ENCODE results near the gene RGS3.

The RGS3 gene

DNA sequence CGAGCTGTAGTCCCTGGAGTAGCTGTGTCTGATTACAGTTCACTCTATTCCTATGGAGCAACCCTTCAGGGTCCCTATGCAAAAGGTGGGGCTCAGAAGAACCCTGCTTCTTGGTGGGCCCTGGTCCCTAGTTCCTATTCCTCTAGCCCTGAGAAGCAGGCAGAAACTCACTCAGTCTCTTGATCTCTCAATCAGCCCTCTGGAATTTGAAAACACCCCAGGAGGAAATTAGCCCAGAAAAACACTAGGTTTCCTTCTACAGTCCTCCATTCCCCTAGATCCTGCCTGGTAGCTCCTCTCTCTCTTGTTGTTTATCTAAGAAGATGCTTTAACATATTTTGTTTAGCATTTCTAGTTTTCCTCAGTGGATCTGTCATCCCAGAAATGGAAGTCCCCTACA lies 7.6 kb downstream of the RGS3 start:
- no peak overlapping the region for H3K23ac ChIP-seq (ENCODE audit: low read length in 2 of 2)
- no peak overlapping the region for H3K4ac ChIP-seq (ENCODE audit: low read depth in 1 of 2, low read length in 2 of 2)
- H3K27me3 ChIP-seq (ENCODE audit: control insufficient read depth in 1 of 2, insufficient read depth in 1 of 2, low read length in 2 of 2): no peaks in the 10 kb centered on the region
- no peak overlapping the region for H3K14ac ChIP-seq (ENCODE audit: low read length in 2 of 2)
- no peak overlapping the region for H2BK120ac ChIP-seq (ENCODE audit: low read depth, low read length)
- peaks cover 4% of the 10 kb centered on the region for H3K79me1 ChIP-seq (replicated peaks; ENCODE audit: low read length, poor library complexity, severe bottlenecking)
- no peak overlapping the region for H3K4me3 ChIP-seq (ENCODE audit: insufficient read depth in 1 of 2, low read depth in 1 of 2, low read length in 2 of 2)
- no peaks in the 10 kb centered on the region for H3K9me3 ChIP-seq (ENCODE audit: control insufficient read depth, low read length)
- no peak for DNase-seq
- no peak overlapping the region for H3K9ac ChIP-seq (ENCODE audit: low read length)
- no peak overlapping the region for H2AK5ac ChIP-seq (ENCODE audit: low read length, severe bottlenecking)
- H3K4me1 ChIP-seq (ENCODE audit: control insufficient read depth, insufficient read depth, low read depth, low read length): peaks cover 4% of the 10 kb centered on the region
- no peak overlapping the region for H4K91ac ChIP-seq (ENCODE audit: low read length)
- H2BK12ac ChIP-seq (ENCODE audit: low read length in 2 of 2): no peak overlapping the region
- H2BK15ac ChIP-seq (ENCODE audit: low read depth, poor library complexity, severe bottlenecking): no peak overlapping the region
- H2BK5ac ChIP-seq (ENCODE audit: low read depth, low read length, poor library complexity, severe bottlenecking): no peak overlapping the region
- H3K18ac ChIP-seq (ENCODE audit: low read depth in 1 of 2, low read length in 2 of 2): no peak overlapping the region
- no peak overlapping the region for H3K4me2 ChIP-seq (ENCODE audit: low read length, poor library complexity, severe bottlenecking)
- H2AFZ ChIP-seq (ENCODE audit: low read depth, low read length): no peak overlapping the region
- no peak overlapping the region for H3K27ac ChIP-seq (ENCODE audit: low read length, poor library complexity, severe bottlenecking)
- H3K36me3 ChIP-seq (ENCODE audit: control insufficient read depth in 1 of 2, insufficient read depth in 2 of 2, low read depth in 1 of 2, low read length in 2 of 2): no peaks in the 10 kb centered on the region
- H4K8ac ChIP-seq (ENCODE audit: low read length): no peak overlapping the region
- 69% methylated on average over 1 of the region's 1 CpG for WGBS

DNA sequence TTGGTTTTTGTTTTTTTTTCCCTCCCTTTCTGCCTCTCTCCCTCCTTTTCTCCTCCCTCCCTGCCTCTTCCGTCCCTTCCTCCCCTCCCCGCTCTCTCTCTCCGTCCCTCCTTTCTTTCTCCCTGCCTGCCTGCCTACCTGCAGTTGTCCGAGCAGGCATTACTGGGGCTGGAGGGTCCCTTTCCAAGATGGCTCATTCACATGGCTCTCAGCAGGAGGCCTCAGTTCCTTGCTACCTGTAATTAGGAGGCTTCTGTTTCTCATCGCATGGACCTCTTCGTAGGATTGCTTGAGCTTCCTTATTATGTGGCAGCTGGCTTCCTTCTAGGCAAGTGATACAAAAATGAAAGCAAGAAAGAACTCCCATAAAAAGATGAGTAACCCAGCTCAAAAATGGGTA lies 8.0 kb downstream of the RGS3 start:
- Histone ChIP-seq H3K4ac (ENCODE audit: low read depth in 1 of 2, low read length in 2 of 2) (no peak overlapping the region), H3K36me3 (ENCODE audit: control insufficient read depth in 1 of 2, insufficient read depth in 2 of 2, low read depth in 1 of 2, low read length in 2 of 2) (no peaks in the 10 kb centered on the region), H4K91ac (ENCODE audit: low read length) (no peak overlapping the region), H4K8ac (ENCODE audit: low read length) (no peak overlapping the region), H3K9ac (ENCODE audit: low read length) (no peak overlapping the region), H3K27ac (ENCODE audit: low read length, poor library complexity, severe bottlenecking) (no peak overlapping the region), H3K14ac (ENCODE audit: low read length in 2 of 2) (no peak overlapping the region), H3K9me3 (ENCODE audit: control insufficient read depth, low read length) (no peaks in the 10 kb centered on the region), H3K27me3 (ENCODE audit: control insufficient read depth in 1 of 2, insufficient read depth in 1 of 2, low read length in 2 of 2) (no peaks in the 10 kb centered on the region), H2AFZ (ENCODE audit: low read depth, low read length) (no peak overlapping the region), H3K79me1 (replicated peaks; ENCODE audit: low read length, poor library complexity, severe bottlenecking) (peaks cover 4% of the 10 kb centered on the region), H3K18ac (ENCODE audit: low read depth in 1 of 2, low read length in 2 of 2) (no peak overlapping the region), H3K4me3 (ENCODE audit: insufficient read depth in 1 of 2, low read depth in 1 of 2, low read length in 2 of 2) (no peak overlapping the region), H2AK5ac (ENCODE audit: low read length, severe bottlenecking) (no peak overlapping the region), H2BK5ac (ENCODE audit: low read depth, low read length, poor library complexity, severe bottlenecking) (no peak overlapping the region), H3K4me2 (ENCODE audit: low read length, poor library complexity, severe bottlenecking) (no peak overlapping the region), H3K4me1 (ENCODE audit: control insufficient read depth, insufficient read depth, low read depth, low read length) (peaks cover 4% of the 10 kb centered on the region), H3K23ac (ENCODE audit: low read length in 2 of 2) (no peak overlapping the region), H2BK12ac (ENCODE audit: low read length in 2 of 2) (no peak overlapping the region), H2BK15ac (ENCODE audit: low read depth, poor library complexity, severe bottlenecking) (no peak overlapping the region), H2BK120ac (ENCODE audit: low read depth, low read length) (no peak overlapping the region)
- DNase-seq: no peak
- 87% methylated on average over 6 of the region's 6 CpGs for WGBS

DNA sequence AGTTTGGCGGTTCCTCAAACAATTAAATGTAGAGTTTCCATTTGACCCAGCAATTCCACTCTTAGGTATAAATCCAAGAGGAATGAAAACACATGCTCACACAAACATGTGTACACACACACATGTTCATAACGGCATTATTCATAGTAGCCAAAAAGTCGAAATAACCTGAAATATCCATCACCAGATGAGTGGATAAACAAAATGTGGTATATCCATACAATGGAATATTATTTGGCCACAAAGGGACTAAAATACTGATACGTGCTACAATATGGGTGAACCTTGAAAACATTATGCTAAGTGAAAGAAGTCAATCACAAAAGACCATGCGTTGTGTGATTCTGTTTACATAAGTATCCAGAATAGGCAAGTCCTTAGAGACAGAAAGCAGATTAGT lies 8.7 kb downstream of the RGS3 start:
- H2BK120ac ChIP-seq (ENCODE audit: low read depth, low read length): no peak overlapping the region
- no peak overlapping the region for H4K91ac ChIP-seq (ENCODE audit: low read length)
- H3K18ac ChIP-seq (ENCODE audit: low read depth in 1 of 2, low read length in 2 of 2): no peak overlapping the region
- H3K14ac ChIP-seq (ENCODE audit: low read length in 2 of 2): no peak overlapping the region
- no peak for DNase-seq
- peaks cover 4% of the 10 kb centered on the region for H3K4me1 ChIP-seq (ENCODE audit: control insufficient read depth, insufficient read depth, low read depth, low read length)
- peaks cover 4% of the 10 kb centered on the region for H3K79me1 ChIP-seq (replicated peaks; ENCODE audit: low read length, poor library complexity, severe bottlenecking)
- no peak overlapping the region for H3K4me3 ChIP-seq (ENCODE audit: insufficient read depth in 1 of 2, low read depth in 1 of 2, low read length in 2 of 2)
- H3K36me3 ChIP-seq (ENCODE audit: control insufficient read depth in 1 of 2, insufficient read depth in 2 of 2, low read depth in 1 of 2, low read length in 2 of 2): no peaks in the 10 kb centered on the region
- H3K4me2 ChIP-seq (ENCODE audit: low read length, poor library complexity, severe bottlenecking): no peak overlapping the region
- no peak overlapping the region for H3K27ac ChIP-seq (ENCODE audit: low read length, poor library complexity, severe bottlenecking)
- H3K9ac ChIP-seq (ENCODE audit: low read length): no peak overlapping the region
- H2AFZ ChIP-seq (ENCODE audit: low read depth, low read length): no peak overlapping the region
- H3K27me3 ChIP-seq (ENCODE audit: control insufficient read depth in 1 of 2, insufficient read depth in 1 of 2, low read length in 2 of 2): peaks cover 0 to 4% of the 10 kb centered on the region in 2 experiments
- H2BK12ac ChIP-seq (ENCODE audit: low read length in 2 of 2): no peak overlapping the region
- WGBS: 99% methylated on average over 5 of the region's 5 CpGs
- no peak overlapping the region for H2AK5ac ChIP-seq (ENCODE audit: low read length, severe bottlenecking)
- H4K8ac ChIP-seq (ENCODE audit: low read length): no peak overlapping the region
- no peak overlapping the region for H2BK15ac ChIP-seq (ENCODE audit: low read depth, poor library complexity, severe bottlenecking)
- no peak overlapping the region for H3K4ac ChIP-seq (ENCODE audit: low read depth in 1 of 2, low read length in 2 of 2)
- H3K23ac ChIP-seq (ENCODE audit: low read length in 2 of 2): no peak overlapping the region
- no peak overlapping the region for H2BK5ac ChIP-seq (ENCODE audit: low read depth, low read length, poor library complexity, severe bottlenecking)
- H3K9me3 ChIP-seq (ENCODE audit: control insufficient read depth, low read length): no peaks in the 10 kb centered on the region

DNA sequence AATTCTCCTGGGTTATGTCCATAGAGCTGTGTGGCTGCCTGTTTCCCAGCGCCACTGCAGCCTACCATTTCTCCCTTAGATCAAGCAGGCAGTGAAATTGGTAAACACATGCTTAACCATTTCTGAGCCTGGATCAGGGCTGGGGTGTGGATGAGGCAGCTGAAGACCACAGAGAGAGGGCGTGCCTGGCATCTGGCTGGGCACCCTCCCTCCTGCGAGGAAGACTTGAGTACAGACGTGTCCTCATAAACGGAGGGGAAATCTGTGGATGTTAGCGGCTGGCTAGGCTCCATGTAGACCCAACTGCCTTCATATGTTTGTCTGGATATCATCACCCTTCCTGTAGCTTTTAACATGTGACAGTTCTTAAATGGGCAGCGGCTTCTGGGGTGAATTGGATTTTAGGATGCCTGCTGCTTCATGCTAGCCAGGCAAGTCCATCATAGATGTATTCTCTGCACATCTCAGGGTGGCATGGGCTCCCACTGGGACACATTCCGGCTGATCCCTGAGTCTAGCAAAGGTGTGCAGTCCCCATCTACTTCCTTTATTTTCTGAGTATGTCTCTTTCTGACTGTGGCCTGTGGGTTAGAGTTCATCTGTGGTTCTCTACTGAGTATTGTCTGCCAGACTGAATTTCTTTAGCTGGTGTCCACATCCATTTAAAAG lies 11.0 kb downstream of the RGS3 start:
- Histone ChIP-seq H3K14ac (ENCODE audit: low read length in 2 of 2) (peak overlapping the region in 1 of 2 experiments; percentile 57), H3K27me3 (ENCODE audit: control insufficient read depth in 1 of 2, insufficient read depth in 1 of 2, low read length in 2 of 2) (peaks cover 0 to 17% of the 10 kb centered on the region in 2 experiments), H2AK5ac (ENCODE audit: low read length, severe bottlenecking) (no peak overlapping the region), H3K9ac (ENCODE audit: low read length) (no peak overlapping the region), H2BK5ac (ENCODE audit: low read depth, low read length, poor library complexity, severe bottlenecking) (no peak overlapping the region), H3K4ac (ENCODE audit: low read depth in 1 of 2, low read length in 2 of 2) (peak overlapping the region in 1 of 2 experiments; percentile 20), H2AFZ (ENCODE audit: low read depth, low read length) (no peak overlapping the region), H3K18ac (ENCODE audit: low read depth in 1 of 2, low read length in 2 of 2) (no peak overlapping the region), H3K23ac (ENCODE audit: low read length in 2 of 2) (peak overlapping the region in 1 of 2 experiments; percentile 67), H2BK12ac (ENCODE audit: low read length in 2 of 2) (no peak overlapping the region), H3K36me3 (ENCODE audit: control insufficient read depth in 1 of 2, insufficient read depth in 2 of 2, low read depth in 1 of 2, low read length in 2 of 2) (no peaks in the 10 kb centered on the region), H3K4me3 (ENCODE audit: insufficient read depth in 1 of 2, low read depth in 1 of 2, low read length in 2 of 2) (no peak overlapping the region), H3K9me3 (ENCODE audit: control insufficient read depth, low read length) (no peaks in the 10 kb centered on the region), H3K4me1 (ENCODE audit: control insufficient read depth, insufficient read depth, low read depth, low read length) (peaks cover 2% of the 10 kb centered on the region), H3K27ac (ENCODE audit: low read length, poor library complexity, severe bottlenecking) (no peak overlapping the region), H2BK15ac (ENCODE audit: low read depth, poor library complexity, severe bottlenecking) (peak overlapping the region; percentile 38), H2BK120ac (ENCODE audit: low read depth, low read length) (no peak overlapping the region), H3K4me2 (ENCODE audit: low read length, poor library complexity, severe bottlenecking) (no peak overlapping the region), H4K91ac (ENCODE audit: low read length) (no peak overlapping the region), H3K79me1 (replicated peaks; ENCODE audit: low read length, poor library complexity, severe bottlenecking) (peaks cover 2% of the 10 kb centered on the region), H4K8ac (ENCODE audit: low read length) (no peak overlapping the region)
- DNase-seq: no peak
- WGBS: 77% methylated on average over 8 of the region's 8 CpGs

Measured in mesenchymal stem cell (in vitro differentiated cells and primary cell).